Activated CD8-positive, alpha-beta memory T cell treated with anti-CD3 and anti-CD28 coated beads, Interleukin-2, amount 50 U/mL, for 24 hours (primary cell): ENCODE measurements around the gene PPP1R37.

Experiments
- DNase-seq: peaks from one replicate; pipeline ENCODE4 v3.0.0-alpha.2; 2020; ENCODE audit errors: extremely low read depth

PPP1R37 gene, protein sequence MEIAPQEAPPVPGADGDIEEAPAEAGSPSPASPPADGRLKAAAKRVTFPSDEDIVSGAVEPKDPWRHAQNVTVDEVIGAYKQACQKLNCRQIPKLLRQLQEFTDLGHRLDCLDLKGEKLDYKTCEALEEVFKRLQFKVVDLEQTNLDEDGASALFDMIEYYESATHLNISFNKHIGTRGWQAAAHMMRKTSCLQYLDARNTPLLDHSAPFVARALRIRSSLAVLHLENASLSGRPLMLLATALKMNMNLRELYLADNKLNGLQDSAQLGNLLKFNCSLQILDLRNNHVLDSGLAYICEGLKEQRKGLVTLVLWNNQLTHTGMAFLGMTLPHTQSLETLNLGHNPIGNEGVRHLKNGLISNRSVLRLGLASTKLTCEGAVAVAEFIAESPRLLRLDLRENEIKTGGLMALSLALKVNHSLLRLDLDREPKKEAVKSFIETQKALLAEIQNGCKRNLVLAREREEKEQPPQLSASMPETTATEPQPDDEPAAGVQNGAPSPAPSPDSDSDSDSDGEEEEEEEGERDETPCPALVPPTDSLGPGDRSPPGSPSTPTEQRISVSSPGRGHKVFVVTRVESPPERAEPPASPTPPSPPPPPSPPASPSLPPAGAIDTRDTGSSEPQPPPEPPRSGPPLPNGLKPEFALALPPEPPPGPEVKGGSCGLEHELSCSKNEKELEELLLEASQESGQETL

GRCh38 chr19:45092747-45093678, at the start of gene PPP1R37:
Gene PPP1R37 (plus strand): TSS chr19:45093179. CDS start chr19:45093326, 147 bp downstream.
- DNase-seq: peak; percentile 85

- DNase-seq: no peak
These were observed 47.2 kb upstream of the PPP1R37 start for GRCh38 chr19:45045671-45046353.

- DNase-seq: no peak
These were observed 46.6 kb upstream of the PPP1R37 start for GRCh38 chr19:45046355-45046754.

- no peak for DNase-seq
These were observed 45.7 kb upstream of the PPP1R37 start for GRCh38 chr19:45047188-45047797.

- no peak for DNase-seq
These were observed 43.8 kb upstream of the PPP1R37 start for GRCh38 chr19:45049073-45049736.

- DNase-seq: no peak
These were observed 42.9 kb upstream of the PPP1R37 start for GRCh38 chr19:45050036-45050435.

GRCh38 chr19:45051929-45052579, 40.9 kb upstream of the PPP1R37 start:
- DNase-seq: no peak

GRCh38 chr19:45056831-45057230, 36.1 kb upstream of the PPP1R37 start:
- no peak for DNase-seq

- DNase-seq: no peak
These were observed 35.5 kb upstream of the PPP1R37 start for GRCh38 chr19:45057444-45057843.

GRCh38 chr19:45058622-45059159, 34.3 kb upstream of the PPP1R37 start:
- no peak for DNase-seq

DNA sequence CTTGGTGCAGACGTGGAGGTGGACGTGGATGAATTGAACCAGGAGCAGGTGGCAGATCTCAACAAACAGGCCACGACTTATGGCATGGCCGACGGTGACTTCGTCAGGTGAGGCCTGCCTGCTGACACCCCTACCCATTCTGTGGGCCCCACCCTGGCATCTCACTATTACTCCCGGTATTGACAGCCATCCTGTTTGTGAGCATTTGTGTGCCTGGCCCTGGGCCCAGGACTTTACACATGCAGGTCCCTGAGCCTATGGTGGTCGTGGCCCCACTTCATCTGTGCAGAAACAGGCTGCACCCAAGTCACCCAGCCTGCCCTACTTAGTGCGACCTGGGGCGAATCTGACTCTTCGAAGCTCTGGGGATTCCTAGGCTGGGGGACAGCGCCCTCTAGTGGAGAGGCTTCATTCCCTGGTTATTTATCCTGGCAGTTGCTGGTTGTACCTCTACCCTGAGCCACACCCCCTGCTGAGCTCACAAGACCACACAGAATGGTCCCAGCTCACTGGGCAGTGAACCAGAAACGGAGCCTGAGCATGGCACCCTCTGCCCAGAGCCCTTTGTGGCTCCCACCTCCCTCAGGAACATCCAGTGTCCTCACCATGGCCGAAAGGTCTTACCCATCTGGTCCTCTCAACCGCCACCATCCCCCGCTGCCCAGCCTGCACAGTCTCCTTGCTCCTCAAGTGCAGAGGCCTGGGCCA, 33.6 kb upstream of the PPP1R37 start:
- peak; percentile 63 for DNase-seq

- no peak for DNase-seq
These were observed 31.0 kb upstream of the PPP1R37 start for GRCh38 chr19:45061965-45062364.

- DNase-seq: no peak
These were observed 28.9 kb upstream of the PPP1R37 start for GRCh38 chr19:45063851-45064801.

- DNase-seq: no peak
These were observed 25.9 kb upstream of the PPP1R37 start for GRCh38 chr19:45066921-45067661.

DNA sequence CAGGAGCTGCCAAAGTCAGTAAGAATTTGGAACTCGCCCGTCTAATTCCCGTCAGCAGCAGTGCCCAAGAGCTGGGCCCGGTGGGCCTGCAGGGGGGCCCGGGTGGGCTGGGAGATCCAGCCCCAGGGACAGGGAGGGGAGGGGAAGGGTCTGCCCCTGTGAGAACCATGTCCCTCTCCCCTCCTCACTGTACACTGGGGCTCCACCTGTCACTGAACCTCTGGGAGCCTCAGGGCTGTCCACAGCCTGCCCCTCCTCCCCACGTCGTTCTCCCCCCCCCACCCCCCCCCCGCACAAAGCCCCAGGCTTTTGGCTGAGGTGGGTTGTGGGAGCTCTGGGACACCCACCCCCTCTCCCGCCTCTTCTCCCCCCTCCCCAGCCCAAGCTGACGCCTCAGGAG, 24.9 kb upstream of the PPP1R37 start:
- no peak for DNase-seq

DNA sequence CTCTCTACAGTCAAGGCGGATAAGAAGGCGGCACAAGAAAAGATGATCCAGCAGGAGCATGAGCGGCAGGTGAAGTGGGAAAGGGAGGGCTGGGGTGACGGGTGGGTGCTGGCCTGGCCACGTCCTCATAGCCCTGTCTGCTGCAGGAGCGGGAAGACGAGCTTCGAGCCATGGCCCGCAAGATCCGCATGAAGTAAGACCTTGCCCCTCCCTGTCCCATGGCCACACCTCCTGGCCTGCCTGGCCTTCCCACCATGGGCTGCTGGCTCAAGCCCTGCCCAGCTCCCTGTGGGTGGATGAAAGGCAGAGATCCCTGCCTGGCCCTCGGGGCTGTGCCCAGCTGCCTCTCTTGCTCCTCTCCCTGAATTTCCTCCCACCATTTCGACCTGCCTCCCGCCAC, 23.9 kb upstream of the PPP1R37 start:
- no peak for DNase-seq

- DNase-seq: no peak
These were observed 22.8 kb upstream of the PPP1R37 start for GRCh38 chr19:45070214-45070613.
